K562 (cell line): Measurements from ENCODE around the gene GNS.

Experiments
- CBX5 ChIP-seq: IDR thresholded peaks from 2 replicates; pipeline ENCODE4 v1.6.1; 2014; ENCODE audit warnings: low read depth, borderline replicate concordance
- CREM ChIP-seq: IDR thresholded peaks from 2 replicates; pipeline ENCODE4 v1.6.1; 2014; ENCODE audit warnings: antibody characterized with exemption, low read depth
- GABPA ChIP-seq: fragments of 200-800 bp; sonication (Bioruptor generic); conservative IDR thresholded peaks from 2 replicates; pipeline ENCODE4 v1.6.1; 2016; ENCODE audit warnings: low read depth, missing genetic modification characterization, missing compliant biosample characterization
- MXI1 ChIP-seq: IDR thresholded peaks from 2 replicates; pipeline ENCODE4 v1.6.1; 2011; ENCODE audit warnings: low read depth, mild to moderate bottlenecking, improper control_type of control experiment, low read length
- NRF1 ChIP-seq, 2 experiments: fragments of 450-650 bp; IDR thresholded peaks in 1 of 2; conservative IDR thresholded peaks in 1 of 2; 2 replicates each; pipeline ENCODE4 v1.6.1; 2014; ENCODE audit warnings: mild to moderate bottlenecking in 2 of 2
- POLR2AphosphoS5 ChIP-seq: IDR thresholded peaks from 2 replicates; pipeline ENCODE4 v1.6.1; 2011; ENCODE audit warnings: mild to moderate bottlenecking, low read depth, low read length, moderate library complexity; ENCODE audit not compliant: control insufficient read depth, insufficient read depth
- SETDB1 ChIP-seq: IDR thresholded peaks from one replicate; pipeline ENCODE4 v1.6.1; 2012; ENCODE audit warnings: low read length, control low read depth, inconsistent platforms
- SMC3 ChIP-seq: conservative IDR thresholded peaks from 2 replicates; pipeline ENCODE4 v1.6.1; 2011; ENCODE audit warnings: low read depth, low read length, improper control_type of control experiment; ENCODE audit not compliant: insufficient read depth
- STAG1 ChIP-seq: sonication (generic); formaldehyde crosslinking; IDR thresholded peaks from 2 replicates; pipeline ENCODE4 v1.5.0; 2020; ENCODE audit warnings: missing genetic modification reagents, borderline replicate concordance
- TAF1 ChIP-seq: IDR thresholded peaks from 2 replicates; pipeline ENCODE4 v1.6.1; 2011; ENCODE audit warnings: mild to moderate bottlenecking, low read length, moderate library complexity; ENCODE audit not compliant: insufficient read depth, control insufficient read depth, severe bottlenecking; ENCODE audit errors: extremely low read depth
- TF ChIP-seq, protein P1 (sequence below): fragments of 450-650 bp; formaldehyde crosslinking; IDR thresholded peaks from 2 replicates; pipeline ENCODE4 v1.4.0; 2022; ENCODE audit warnings: missing genetic modification characterization
- TF ChIP-seq, protein P2 (sequence below), 3 experiments: IDR thresholded peaks in 2 of 3; conservative IDR thresholded peaks in 1 of 3; 2 replicates each; pipeline ENCODE4 v1.5.1; 2011 to 2012; ENCODE audit warnings: low read length in 3 of 3, mild to moderate bottlenecking in 3 of 3, control low read depth in 2 of 3, improper control_type of control experiment in 1 of 3, inconsistent platforms in 1 of 3, low read depth in 1 of 3, mixed read lengths in 1 of 3, moderate library complexity in 1 of 3; ENCODE audit not compliant: insufficient read depth in 2 of 3
- TF ChIP-seq, protein P3 (sequence below): fragments of 450-650 bp; IDR thresholded peaks from 2 replicates; pipeline ENCODE4 v1.6.1; 2016; ENCODE audit warnings: borderline replicate concordance

DNA sequence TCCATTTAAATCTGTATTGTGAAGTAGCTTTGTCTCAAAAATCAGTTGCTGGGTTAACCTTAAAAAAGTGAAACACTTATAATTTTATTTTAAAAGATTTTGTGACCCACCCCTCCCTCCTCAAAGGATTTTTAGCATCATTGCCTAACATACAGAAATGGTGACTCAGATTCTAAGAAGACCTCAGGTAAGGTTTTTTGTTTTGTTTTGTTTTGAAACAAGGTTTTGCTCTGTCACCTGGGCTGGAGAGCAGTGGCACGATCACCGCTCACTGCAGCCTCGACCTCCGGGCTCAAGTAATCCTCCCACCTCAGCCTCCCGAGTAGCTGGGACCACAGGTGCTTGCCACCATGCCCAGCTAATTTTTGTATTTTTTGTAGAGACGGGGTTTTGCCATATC is 74.2 kb downstream of the GNS start:
- no peak for TF ChIP-seq MXI1
- no peak for TF ChIP-seq SMC3
- TF ChIP-seq CBX5, result no peak
- TF ChIP-seq STAG1, result no peak
- TF ChIP-seq NRF1 (conservative IDR thresholded peaks at IDR 0.05 in 1 of 2, IDR thresholded peaks at IDR 0.05 in 1 of 2), result no peak
- TF ChIP-seq, protein P1, sequence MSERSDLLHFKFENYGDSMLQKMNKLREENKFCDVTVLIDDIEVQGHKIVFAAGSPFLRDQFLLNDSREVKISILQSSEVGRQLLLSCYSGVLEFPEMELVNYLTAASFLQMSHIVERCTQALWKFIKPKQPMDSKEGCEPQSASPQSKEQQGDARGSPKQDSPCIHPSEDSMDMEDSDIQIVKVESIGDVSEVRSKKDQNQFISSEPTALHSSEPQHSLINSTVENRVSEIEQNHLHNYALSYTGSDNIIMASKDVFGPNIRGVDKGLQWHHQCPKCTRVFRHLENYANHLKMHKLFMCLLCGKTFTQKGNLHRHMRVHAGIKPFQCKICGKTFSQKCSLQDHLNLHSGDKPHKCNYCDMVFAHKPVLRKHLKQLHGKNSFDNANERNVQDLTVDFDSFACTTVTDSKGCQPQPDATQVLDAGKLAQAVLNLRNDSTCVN (CRISPR knock-in tag), result no peak
- TF ChIP-seq GABPA, result no peak
- TF ChIP-seq POLR2AphosphoS5, result no peak
- TF ChIP-seq SETDB1, result no peak
- TF ChIP-seq, protein P2, sequence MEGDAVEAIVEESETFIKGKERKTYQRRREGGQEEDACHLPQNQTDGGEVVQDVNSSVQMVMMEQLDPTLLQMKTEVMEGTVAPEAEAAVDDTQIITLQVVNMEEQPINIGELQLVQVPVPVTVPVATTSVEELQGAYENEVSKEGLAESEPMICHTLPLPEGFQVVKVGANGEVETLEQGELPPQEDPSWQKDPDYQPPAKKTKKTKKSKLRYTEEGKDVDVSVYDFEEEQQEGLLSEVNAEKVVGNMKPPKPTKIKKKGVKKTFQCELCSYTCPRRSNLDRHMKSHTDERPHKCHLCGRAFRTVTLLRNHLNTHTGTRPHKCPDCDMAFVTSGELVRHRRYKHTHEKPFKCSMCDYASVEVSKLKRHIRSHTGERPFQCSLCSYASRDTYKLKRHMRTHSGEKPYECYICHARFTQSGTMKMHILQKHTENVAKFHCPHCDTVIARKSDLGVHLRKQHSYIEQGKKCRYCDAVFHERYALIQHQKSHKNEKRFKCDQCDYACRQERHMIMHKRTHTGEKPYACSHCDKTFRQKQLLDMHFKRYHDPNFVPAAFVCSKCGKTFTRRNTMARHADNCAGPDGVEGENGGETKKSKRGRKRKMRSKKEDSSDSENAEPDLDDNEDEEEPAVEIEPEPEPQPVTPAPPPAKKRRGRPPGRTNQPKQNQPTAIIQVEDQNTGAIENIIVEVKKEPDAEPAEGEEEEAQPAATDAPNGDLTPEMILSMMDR (IDR thresholded peaks at IDR 0.05 in 2 of 3, conservative IDR thresholded peaks at IDR 0.05 in 1 of 3; ENCODE audit: insufficient read depth in 2 of 3, low read depth in 1 of 3, low read length in 3 of 3), result no peak
- TF ChIP-seq, protein P3, sequence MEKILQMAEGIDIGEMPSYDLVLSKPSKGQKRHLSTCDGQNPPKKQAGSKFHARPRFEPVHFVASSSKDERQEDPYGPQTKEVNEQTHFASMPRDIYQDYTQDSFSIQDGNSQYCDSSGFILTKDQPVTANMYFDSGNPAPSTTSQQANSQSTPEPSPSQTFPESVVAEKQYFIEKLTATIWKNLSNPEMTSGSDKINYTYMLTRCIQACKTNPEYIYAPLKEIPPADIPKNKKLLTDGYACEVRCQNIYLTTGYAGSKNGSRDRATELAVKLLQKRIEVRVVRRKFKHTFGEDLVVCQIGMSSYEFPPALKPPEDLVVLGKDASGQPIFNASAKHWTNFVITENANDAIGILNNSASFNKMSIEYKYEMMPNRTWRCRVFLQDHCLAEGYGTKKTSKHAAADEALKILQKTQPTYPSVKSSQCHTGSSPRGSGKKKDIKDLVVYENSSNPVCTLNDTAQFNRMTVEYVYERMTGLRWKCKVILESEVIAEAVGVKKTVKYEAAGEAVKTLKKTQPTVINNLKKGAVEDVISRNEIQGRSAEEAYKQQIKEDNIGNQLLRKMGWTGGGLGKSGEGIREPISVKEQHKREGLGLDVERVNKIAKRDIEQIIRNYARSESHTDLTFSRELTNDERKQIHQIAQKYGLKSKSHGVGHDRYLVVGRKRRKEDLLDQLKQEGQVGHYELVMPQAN, result no peak
- TF ChIP-seq CREM, result no peak
- TF ChIP-seq TAF1, result no peak
